Prostate gland (tissue), 2 donors: ENCODE results near the gene MMD2. TPM values are rescaled to one million over a fixed set of nuclear protein-coding genes. Genes with fewer than 3 reads are reported as not detected.

ENCODE experiments used
- DNase-seq: peaks from one replicate; pipeline ENCODE4 v3.0.0-alpha.2; 2019; ENCODE audit warnings: low spot score
- H3K27ac ChIP-seq, 2 donors: fragments of 200-600 bp; sonication (generic); 2 replicates each; pipeline ENCODE4 v1.5.1; 2017 to 2019
- H3K27me3 ChIP-seq: fragments of 200-600 bp; sonication (generic); replicated peaks from 2 replicates; pipeline ENCODE4 v1.5.1; 2019; ENCODE audit not compliant: insufficient read depth
- H3K36me3 ChIP-seq, 2 donors: fragments of 200-600 bp; sonication (generic); 1 replicate in 1 of 2; 2 replicates in 1 of 2; pipeline versions ENCODE4 v1.5.1 to v1.8.1; 2017 to 2019
- H3K4me1 ChIP-seq: fragments of 200-600 bp; sonication (generic); replicated peaks from 2 replicates; pipeline ENCODE4 v1.5.1; 2019
- H3K4me3 ChIP-seq, 2 donors: fragments of 200-600 bp; sonication (generic); 2 replicates each; pipeline ENCODE4 v1.5.1; 2017 to 2019
- H3K9me3 ChIP-seq: fragments of 200-600 bp; sonication (generic); 2 replicates; pipeline ENCODE4 v1.5.1; 2017
- POLR2A ChIP-seq: fragments of 450-650 bp; IDR thresholded peaks from one replicate; pipeline ENCODE4 v1.6.1; 2016; ENCODE audit warnings: antibody characterized with exemption, mild to moderate bottlenecking
- POLR2AphosphoS5 ChIP-seq: sonication (generic); formaldehyde crosslinking; IDR thresholded peaks from one replicate; pipeline ENCODE4 v1.6.1; 2017; ENCODE audit warnings: antibody characterized with exemption
- WGBS: methylation state at CpG from one replicate; pipeline ENCODE4 v1.1.5; 2018; 5-methylcytosine and 5-hydroxymethylcytosine counted together
- intact Hi-C: fragments of 100-400 bp; cut with DNase I; formaldehyde crosslinking; loops from one replicate; pipeline ENCODE4 v1.14.2; 2022
- total RNA-seq, 2 donors: library from RNA; depleted of rRNA; stranded (reverse); fragments of >200 nt; gene quantifications; one replicate each; pipeline ENCODE4 v1.1.0, GENCODE V29; 2016
- TF ChIP-seq, protein P1 (sequence below), 4 experiments: fragments of 200-600 bp in 2 of 4; fragments of 450-650 bp in 2 of 4; sonication (generic) in 2 of 4; IDR thresholded peaks; 1 replicate in 3 of 4; 2 replicates in 1 of 4; pipeline ENCODE4 v1.5.1; 2016 to 2019; ENCODE audit warnings: antibody characterized with exemption in 4 of 4, mild to moderate bottlenecking in 2 of 4, moderate library complexity in 2 of 4

The MMD2 gene
- total RNA-seq, 2 donors from 2014 or later, result 14.7 TPM; not detected in 1

DNA sequence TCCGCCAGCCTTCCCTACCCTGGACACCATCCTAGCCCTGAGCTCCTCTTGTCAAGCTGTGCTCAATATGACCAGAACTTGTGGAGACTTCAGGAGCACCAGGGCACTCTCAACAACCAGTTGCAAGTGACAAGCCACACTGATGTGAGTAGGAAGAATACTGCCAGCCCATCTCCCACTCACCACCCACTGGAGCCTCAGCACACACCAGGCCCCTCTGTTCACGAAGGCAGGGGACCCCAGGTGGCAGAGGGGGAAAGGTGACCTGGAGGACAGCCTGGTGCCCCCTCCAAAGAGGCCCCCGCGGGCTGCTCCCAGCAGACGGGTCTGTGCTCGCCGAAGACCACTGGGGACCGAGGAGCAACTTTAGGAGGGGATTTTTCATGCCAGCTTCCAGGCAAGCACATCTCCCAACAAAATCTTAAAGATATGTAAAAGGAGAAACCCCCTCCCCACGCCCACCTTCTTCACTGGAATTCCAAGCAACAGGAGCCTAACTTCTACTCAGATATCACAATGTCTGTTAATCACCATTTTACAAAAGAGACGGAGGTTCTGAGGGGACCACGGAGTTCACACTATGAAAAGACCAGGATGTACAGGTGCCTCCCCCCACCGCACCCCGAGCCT is 1.0 kb downstream of the MMD2 start:
- no peak for DNase-seq
- TF ChIP-seq, protein P1, sequence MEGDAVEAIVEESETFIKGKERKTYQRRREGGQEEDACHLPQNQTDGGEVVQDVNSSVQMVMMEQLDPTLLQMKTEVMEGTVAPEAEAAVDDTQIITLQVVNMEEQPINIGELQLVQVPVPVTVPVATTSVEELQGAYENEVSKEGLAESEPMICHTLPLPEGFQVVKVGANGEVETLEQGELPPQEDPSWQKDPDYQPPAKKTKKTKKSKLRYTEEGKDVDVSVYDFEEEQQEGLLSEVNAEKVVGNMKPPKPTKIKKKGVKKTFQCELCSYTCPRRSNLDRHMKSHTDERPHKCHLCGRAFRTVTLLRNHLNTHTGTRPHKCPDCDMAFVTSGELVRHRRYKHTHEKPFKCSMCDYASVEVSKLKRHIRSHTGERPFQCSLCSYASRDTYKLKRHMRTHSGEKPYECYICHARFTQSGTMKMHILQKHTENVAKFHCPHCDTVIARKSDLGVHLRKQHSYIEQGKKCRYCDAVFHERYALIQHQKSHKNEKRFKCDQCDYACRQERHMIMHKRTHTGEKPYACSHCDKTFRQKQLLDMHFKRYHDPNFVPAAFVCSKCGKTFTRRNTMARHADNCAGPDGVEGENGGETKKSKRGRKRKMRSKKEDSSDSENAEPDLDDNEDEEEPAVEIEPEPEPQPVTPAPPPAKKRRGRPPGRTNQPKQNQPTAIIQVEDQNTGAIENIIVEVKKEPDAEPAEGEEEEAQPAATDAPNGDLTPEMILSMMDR (IDR thresholded peaks at IDR 0.05), result no peak
- TF ChIP-seq POLR2AphosphoS5 (no peak), POLR2A (no peak)
- WGBS, result 26% methylated on average over 13 of the region's 13 CpGs
- Histone ChIP-seq H3K4me1 (peaks cover 3% of the 10 kb centered on the region), H3K4me3 (no peak overlapping the region), H3K9me3 (no peaks in the 10 kb centered on the region), H3K27me3 (peaks cover 5% of the 10 kb centered on the region), H3K36me3 (no peaks in the 10 kb centered on the region), H3K27ac (no peak overlapping the region)
- intact Hi-C loops, result no loop called here

DNA sequence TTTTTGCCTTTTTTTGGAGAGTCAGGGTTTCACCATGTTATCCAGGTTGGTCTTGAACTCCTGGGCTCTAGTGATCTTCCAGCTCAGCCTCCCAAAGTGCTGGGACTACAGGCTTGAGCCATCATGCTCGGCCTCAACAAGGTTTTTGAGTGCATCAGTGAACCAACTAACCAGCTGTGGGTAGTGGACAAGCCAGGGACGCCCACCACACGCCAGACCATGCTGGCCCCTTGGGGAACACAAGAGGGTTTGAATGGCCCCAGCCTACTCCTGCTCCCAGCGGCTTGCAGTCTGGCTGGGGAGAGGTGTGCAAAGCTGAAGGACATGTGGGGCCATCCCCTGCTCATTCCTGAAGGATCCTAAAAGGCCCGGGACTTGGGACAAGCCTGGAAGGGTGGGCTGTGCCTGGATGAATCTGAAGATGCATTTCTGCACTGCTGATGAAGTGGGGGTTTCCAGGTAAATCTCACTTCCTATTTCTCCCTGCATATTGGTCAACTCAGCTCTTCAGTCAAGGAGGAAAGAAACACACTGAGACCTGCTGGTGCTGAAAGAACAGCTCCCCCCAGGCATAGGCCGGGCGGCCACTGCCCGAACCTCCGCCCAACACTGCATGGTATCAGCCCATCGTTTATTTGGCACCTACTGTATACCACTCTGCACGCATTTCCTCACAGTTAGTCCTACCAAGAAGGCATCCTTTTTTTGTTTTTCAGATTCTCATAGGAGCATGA is 6.9 kb downstream of the MMD2 start:
- Histone ChIP-seq H3K4me3 (no peak overlapping the region), H3K9me3 (no peaks in the 10 kb centered on the region), H3K27ac (no peak overlapping the region), H3K4me1 (no peaks in the 10 kb centered on the region), H3K27me3 (no peaks in the 10 kb centered on the region), H3K36me3 (no peaks in the 10 kb centered on the region)
- 35% methylated on average over 11 of the region's 11 CpGs for WGBS
- intact Hi-C loops, result no loop called here
- no peak for TF ChIP-seq POLR2AphosphoS5
- TF ChIP-seq, protein P1 (IDR thresholded peaks at IDR 0.05), result no peak
- no peak for TF ChIP-seq POLR2A
- no peak for DNase-seq

DNA sequence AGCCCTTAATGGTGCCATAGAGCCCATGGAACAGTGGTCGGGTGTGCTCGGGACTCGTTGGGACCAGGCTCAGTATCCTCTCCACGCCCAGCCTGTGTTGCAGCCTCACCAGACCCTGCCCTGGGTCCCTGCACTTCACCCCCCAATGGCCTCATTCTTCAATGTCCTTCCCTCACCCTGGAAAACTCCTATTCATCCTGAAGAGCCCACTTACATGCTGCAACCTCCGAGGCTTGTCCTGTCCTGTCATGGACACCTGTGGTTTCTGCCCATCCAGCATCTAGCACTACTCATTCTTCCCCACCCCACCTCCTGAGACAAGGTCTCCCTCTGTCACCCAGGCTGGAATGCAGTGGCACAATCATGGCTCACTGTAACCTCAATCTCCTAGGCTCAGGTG is 7.7 kb downstream of the MMD2 start:
- intact Hi-C loops, result no loop called here
- TF ChIP-seq POLR2A (no peak), POLR2AphosphoS5 (no peak)
- TF ChIP-seq, protein P1 (IDR thresholded peaks at IDR 0.05), result no peak
- Histone ChIP-seq H3K4me1 (no peaks in the 10 kb centered on the region), H3K9me3 (no peaks in the 10 kb centered on the region), H3K27ac (no peak overlapping the region), H3K36me3 (no peaks in the 10 kb centered on the region), H3K4me3 (no peak overlapping the region), H3K27me3 (no peaks in the 10 kb centered on the region)
- no peak for DNase-seq
- 53% methylated on average over 5 of the region's 5 CpGs for WGBS

DNA sequence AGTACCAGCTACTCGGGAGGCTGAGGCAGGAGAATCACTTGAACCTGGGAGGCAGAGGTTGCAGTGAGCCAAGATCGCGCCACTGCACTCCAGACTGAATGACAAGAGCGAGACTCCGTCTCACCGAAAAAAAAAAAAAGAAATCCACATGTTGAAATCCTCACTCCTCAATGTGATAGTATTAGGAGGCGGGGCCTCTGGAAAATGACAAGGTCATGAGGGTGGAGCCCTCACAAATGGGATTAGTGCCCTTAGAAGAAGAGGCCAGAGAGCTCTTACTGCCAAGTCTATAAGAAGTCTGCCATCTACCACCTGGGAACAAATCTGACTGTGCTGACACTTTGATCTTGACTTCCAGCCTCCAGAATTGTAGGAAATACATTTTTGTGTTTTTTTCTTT is 10.6 kb downstream of the MMD2 start:
- Histone ChIP-seq H3K27me3 (no peaks in the 10 kb centered on the region), H3K4me1 (no peaks in the 10 kb centered on the region), H3K27ac (no peak overlapping the region), H3K36me3 (no peaks in the 10 kb centered on the region), H3K9me3 (no peaks in the 10 kb centered on the region), H3K4me3 (no peak overlapping the region)
- no peak for DNase-seq
- intact Hi-C loops, result no loop called here
- TF ChIP-seq POLR2A, result no peak
- TF ChIP-seq, protein P1 (IDR thresholded peaks at IDR 0.05), result no peak
- no peak for TF ChIP-seq POLR2AphosphoS5
- 94% methylated on average over 7 of the region's 7 CpGs for WGBS

DNA sequence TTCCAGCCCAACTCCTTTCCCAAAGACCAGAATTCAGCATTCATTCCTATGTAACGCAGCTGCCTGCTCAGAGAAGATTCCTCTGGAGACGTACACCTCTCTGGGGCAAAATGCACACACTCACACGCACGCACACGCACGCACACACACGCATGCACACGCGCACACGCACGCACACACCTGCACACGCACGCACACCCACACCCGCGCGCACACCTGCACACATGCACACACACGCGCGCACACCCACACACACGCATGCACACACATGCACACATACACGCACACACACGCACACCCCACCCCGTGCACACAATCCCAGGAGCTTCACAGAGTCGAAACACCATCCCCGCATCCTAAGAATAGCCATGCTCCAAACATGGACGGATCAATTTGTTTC is 13.0 kb downstream of the MMD2 start:
- no peak overlapping the region for H3K27ac ChIP-seq
- 90% methylated on average over 26 of the region's 26 CpGs for WGBS
- intact Hi-C loops, result no loop called here
- DNase-seq, result no peak
- no peaks in the 10 kb centered on the region for H3K36me3 ChIP-seq
- H3K4me1 ChIP-seq, result no peaks in the 10 kb centered on the region
- no peaks in the 10 kb centered on the region for H3K27me3 ChIP-seq
- H3K4me3 ChIP-seq, result no peak overlapping the region
- TF ChIP-seq, protein P1 (IDR thresholded peaks at IDR 0.05), result no peak
- no peak for TF ChIP-seq POLR2A
- TF ChIP-seq POLR2AphosphoS5, result no peak
- H3K9me3 ChIP-seq, result no peaks in the 10 kb centered on the region
